HG03354 (cell line): Measurements from ENCODE around the gene ITGA2B.
"Not testable (repeated sequence)": the region's sequence is repeated elsewhere in the genome, so short reads cannot be mapped to it uniquely, and the experiment has no call there.

Experiments used
- ATAC-seq: cut with Tn5 transposase; IDR thresholded peaks from one replicate; pipeline ENCODE4 v1.9.1; 2021; ENCODE audit warnings: mild to moderate bottlenecking; ENCODE audit not compliant: unreplicated experiment, poor library complexity, severe bottlenecking

ITGA2B gene

GRCh38 chr17:44354582-44355561, 34.6 kb downstream of the ITGA2B start:
- no peak for ATAC-seq

GRCh38 chr17:44353672-44354331, 35.6 kb downstream of the ITGA2B start:
- no peak for ATAC-seq

- ATAC-seq: no peak
These were observed 36.4 kb downstream of the ITGA2B start for GRCh38 chr17:44352828-44353671.

- no peak for ATAC-seq
These were observed 37.3 kb downstream of the ITGA2B start for GRCh38 chr17:44351961-44352827.

GRCh38 chr17:44351464-44351863, 38.0 kb downstream of the ITGA2B start:
- ATAC-seq: no peak

GRCh38 chr17:44350733-44351226, 38.7 kb downstream of the ITGA2B start:
- ATAC-seq: no peak

- no peak for ATAC-seq
These were observed 39.8 kb downstream of the ITGA2B start for GRCh38 chr17:44349553-44350070.

GRCh38 chr17:44348988-44349364, 40.5 kb downstream of the ITGA2B start:
- ATAC-seq: no peak

- ATAC-seq: peak; percentile 53
These were observed 41.0 kb downstream of the ITGA2B start for GRCh38 chr17:44348234-44348987.

GRCh38 chr17:44347206-44348055, 42.0 kb downstream of the ITGA2B start:
- ATAC-seq: not testable (repeated sequence)

GRCh38 chr17:44346064-44346844, 43.2 kb downstream of the ITGA2B start:
- no peak for ATAC-seq

- ATAC-seq: peak; percentile 8
These were observed 43.9 kb downstream of the ITGA2B start for GRCh38 chr17:44345454-44346026.

- peak; percentile 64 for ATAC-seq
These were observed 44.5 kb downstream of the ITGA2B start, which contains the start of gene GRN for GRCh38 chr17:44344939-44345453. Gene GRN, plus strand, starts transcription at chr17:44345302. Its CDS starts 3,863 bp downstream, at chr17:44349165.

- ATAC-seq: no peak
These were observed 45.8 kb downstream of the ITGA2B start for GRCh38 chr17:44343510-44344209.

GRCh38 chr17:44340553-44340952, 48.9 kb downstream of the ITGA2B start:
- not testable (repeated sequence) for ATAC-seq
